GM18868 (cell line): Measurements from ENCODE around the gene ARPC2.
"Not testable (repeated sequence)": the region's sequence is repeated elsewhere in the genome, so short reads cannot be mapped to it uniquely, and the experiment has no call there.

Source experiments
- ATAC-seq: cut with Tn5 transposase; IDR thresholded peaks from one replicate; pipeline ENCODE4 v1.9.1; 2021; ENCODE audit warnings: mild to moderate bottlenecking, moderate library complexity; ENCODE audit not compliant: unreplicated experiment

ARPC2 gene

DNA sequence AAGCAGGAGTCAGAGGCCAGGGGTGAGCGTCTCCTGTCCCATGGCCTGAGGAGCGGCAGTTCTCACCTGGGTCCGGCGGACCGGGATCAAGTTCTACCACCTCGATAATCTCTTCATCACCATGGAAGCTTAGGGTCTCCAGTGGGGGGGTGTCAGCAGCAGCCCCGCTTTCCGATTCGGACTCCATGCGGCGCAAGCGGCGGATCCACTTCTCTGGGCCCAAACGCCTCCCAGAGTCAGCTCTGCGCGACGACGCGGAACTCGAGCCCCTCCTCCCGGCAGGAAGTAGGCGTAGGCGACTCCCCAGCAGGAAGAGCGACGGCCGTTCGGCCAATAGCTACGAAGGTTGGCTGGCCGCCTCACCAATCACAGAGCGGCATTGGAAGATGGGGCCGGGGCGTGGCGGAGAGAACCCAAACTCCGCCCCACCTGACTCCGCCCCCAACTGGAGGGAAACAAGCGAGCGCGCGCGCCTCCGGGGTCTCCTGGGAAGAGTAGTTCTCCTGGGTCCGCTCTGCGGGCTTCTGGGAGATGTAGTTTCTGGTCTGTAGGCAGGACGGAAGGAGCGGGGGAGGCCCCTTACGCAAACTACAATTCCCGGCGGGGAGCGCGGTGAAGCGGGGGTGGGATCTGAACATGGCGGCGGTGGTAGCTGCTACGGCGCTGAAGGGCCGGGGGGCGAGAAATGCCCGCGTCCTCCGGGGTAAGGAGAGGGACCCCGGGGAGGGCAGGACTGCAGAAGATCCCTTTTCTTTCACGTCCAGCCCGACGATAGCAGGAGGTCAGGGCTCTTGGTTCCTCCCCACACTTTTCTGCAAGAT is 53.1 kb downstream of the ARPC2 start, which contains the start of the genes AAMP and PNKD:
TSS of gene AAMP (minus strand) at position 238 of the 821 bp plus-strand sequence. CDS start at position 187, 51 bp downstream.
TSS of gene PNKD (plus strand) at position 620 of the 821 bp plus-strand sequence. CDS start at position 637, 17 bp downstream.
- ATAC-seq = peak; percentile 88

DNA sequence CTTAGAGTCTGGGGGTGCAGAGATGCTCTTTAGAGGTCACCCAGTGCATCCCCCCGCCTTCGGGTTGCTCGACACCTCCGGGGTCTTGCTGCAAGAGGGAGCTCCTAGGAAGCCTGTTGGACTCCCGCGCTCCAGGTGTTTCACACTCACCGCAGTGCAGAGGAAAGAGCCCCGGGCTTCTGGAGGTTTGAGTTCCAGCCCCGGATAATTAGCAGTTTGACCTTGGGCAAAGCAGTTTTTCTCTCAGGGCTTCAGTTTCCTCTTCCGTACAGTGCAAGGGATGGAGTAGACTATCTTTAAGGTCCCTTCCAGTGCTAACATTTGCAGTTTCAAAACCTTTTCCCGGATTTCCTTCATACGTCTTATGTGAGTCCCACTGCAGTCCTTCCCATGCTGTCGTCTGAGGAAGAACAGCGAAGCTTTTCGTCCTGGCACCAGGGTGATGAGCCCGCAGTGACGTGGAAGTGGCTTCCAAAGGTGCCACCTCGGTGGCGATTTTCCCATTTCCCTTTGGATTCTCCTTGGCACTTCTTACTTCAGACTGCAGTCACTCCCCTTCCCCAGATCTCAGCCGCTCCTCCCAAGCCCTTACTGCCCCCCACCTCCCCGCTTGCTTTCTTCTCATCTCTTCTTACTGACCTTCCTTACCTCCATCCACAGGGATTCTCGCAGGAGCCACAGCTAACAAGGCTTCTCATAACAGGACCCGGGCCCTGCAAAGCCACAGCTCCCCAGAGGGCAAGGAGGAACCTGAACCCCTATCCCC is 53.9 kb downstream of the ARPC2 start:
- no peak for ATAC-seq

DNA sequence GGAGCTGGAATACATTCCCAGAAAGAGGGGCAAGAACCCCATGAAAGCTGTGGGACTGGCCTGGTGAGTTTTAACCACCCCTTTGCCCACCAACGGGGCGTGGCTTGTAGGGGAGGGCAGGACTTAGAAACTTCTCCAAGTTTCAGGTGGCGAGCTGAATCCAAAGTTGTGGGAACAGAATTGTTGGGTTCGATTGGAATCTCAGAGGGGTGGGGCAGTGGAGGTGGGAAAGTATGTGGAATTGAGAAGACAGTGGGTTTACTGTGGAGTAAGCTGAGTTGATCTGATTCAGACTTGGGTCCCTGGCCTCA is 54.5 kb downstream of the ARPC2 start:
- no peak for ATAC-seq

DNA sequence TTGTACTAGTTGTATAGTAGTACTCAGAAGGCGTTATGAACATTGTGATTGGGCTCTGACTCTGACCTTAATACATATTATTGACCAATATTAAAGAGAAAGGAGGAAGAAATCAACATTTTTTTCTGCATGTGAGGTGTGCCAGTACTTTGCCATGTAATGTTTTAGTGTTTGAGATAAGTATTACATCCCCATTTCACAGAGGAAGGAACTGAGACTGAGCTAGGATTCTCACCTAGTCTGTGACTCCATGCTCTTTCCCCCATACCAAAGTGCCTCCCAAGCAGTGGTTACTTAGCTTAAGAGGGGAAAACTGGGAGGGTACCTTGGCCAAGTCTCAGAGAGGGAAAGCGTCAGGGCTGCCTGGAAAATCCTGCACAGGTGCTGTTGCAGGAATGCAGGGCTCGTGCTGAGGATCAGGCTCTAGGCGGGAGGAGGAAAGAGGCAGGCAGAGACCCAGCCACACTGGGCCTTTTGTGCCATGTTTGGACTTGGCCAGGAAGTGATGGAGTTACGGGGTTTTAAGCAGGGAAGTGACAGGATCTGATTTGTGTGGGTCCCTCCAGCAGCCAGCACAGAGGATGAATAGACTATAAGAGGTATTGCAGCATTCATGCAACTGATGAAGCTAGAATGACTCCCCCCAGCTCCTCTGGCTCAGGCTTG is 55.0 kb downstream of the ARPC2 start:
- no peak for ATAC-seq

DNA sequence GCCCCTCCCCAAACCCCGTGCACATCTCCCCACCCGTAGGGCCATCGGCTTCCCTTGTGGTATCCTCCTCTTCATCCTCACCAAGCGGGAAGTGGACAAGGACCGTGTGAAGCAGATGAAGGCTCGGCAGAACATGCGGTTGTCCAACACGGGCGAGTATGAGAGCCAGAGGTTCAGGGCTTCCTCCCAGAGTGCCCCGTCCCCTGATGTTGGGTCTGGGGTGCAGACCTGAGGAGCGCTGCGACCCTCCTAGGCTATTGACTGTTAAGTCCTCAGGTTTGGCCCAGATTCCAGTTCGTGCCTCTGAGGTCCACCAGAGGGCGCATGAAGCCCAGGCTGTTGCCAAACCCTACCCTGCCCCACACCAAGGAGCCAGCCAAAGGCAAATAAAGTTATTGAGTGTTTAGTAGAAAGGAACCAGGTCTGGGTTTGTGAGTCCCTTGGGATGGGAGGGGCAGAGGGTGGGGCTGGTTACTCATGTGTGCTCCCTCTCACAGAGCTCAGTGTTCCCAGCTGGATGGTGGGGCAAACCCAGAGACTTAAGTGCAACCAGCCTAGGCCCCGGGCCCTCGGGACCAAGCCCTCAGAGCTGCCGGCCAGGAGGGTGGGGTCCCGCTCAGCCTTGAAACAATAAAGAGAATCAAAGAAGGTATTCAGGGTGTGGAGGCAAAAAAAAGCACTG is 55.7 kb downstream of the ARPC2 start:
- peak; percentile 26 for ATAC-seq

DNA sequence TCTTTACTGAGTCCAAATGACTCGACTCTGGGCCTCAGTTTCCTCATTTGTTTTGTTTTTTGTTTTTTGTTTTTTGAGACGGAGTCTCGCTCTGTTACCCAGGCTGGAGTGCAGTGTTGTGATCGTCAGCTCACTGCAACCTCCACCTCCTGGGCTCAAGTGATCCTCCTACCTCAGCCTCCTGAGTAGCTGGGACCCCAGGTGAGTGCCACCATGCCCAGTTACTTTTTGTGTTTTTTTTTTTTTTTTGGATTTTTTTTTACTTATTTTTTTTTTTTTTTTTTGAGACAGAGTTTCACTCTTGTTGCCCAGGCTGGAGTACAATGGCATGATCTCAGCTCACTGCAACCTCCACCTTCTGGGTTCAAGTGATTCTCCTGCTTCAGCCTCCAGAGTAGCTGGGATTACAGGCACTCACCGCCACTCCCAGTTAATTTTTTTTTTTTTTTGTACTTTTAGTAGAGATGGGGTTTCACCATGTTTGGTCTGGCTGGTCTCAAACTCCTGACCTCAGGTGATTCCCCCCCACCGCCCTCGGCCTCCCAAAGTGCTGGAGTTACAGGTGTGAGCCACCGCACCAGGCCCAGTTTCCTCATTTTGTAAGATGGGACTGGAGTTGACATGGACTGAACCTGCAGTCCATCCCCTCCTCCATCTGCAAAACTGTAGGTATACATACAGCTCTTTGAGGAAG is 56.4 kb downstream of the ARPC2 start:
- ATAC-seq = not testable (repeated sequence)

DNA sequence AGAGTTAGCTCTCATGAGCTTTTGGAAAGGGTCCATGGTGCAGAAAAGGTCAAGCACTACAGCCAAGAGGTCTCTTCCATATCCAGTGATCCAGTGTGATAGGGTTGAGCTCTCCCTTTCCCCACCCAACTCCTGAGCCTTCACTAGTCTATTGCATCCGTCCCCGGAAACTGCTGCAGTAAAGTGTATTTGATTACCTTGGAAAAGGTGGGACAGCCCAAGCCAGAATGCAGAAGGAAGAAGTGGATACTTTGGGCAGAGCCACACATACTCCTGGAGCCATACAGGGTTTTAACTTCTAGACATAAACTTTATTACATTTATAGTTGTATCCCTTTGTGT is 56.9 kb downstream of the ARPC2 start:
- no peak for ATAC-seq

DNA sequence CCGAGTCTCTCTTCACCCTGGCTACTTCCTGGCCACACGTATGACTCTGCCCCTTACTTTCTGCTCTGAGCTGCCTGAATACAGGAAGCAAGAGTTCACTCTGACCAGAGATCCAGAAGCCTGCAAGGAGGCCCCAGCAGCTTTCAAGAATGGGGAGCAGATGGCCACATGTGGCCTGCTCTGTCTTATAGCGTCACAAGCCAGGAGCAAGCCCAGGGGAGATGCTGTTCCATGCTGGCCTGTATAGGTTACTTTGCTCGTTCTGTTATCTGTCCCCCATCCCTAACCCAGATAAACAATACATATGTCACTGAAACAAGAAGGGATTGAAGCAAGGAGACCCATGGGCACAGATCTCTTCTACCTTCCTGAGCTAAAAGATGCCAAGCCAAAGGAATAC is 57.6 kb downstream of the ARPC2 start:
- no peak for ATAC-seq

DNA sequence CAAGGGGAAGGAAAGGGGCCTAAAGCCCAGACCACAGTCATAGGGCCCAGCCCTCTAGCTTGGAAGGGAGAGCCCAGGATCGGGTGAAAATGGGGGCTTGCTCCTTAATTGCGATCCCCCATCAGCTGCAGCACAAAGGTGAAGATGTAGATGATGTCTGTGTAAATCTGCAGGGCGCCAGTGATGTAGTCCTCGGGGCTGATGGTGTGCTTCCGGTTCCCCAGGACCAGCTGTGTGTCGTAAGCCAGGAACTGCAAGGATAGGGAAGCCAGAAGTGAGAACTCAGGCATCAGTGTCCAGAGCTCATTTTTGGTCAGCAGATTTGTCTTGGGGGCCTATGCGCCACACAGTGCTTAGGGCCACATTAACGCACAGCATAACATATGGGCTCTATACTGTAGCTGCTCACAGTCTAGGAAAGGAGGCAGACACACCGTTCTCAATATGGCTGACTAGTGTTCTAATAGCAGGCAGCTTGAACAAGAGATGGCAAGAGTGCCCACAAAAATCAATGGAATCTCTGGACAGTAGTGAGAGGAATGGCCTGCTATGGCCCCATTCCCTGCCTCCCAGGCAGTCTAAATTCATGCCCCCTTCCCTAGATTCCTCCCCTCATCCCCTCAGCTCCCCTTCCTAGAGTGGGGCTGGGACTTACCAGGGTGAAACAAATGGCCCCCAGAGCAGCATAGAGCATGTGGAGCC is 58.5 kb downstream of the ARPC2 start:
- no peak for ATAC-seq

DNA sequence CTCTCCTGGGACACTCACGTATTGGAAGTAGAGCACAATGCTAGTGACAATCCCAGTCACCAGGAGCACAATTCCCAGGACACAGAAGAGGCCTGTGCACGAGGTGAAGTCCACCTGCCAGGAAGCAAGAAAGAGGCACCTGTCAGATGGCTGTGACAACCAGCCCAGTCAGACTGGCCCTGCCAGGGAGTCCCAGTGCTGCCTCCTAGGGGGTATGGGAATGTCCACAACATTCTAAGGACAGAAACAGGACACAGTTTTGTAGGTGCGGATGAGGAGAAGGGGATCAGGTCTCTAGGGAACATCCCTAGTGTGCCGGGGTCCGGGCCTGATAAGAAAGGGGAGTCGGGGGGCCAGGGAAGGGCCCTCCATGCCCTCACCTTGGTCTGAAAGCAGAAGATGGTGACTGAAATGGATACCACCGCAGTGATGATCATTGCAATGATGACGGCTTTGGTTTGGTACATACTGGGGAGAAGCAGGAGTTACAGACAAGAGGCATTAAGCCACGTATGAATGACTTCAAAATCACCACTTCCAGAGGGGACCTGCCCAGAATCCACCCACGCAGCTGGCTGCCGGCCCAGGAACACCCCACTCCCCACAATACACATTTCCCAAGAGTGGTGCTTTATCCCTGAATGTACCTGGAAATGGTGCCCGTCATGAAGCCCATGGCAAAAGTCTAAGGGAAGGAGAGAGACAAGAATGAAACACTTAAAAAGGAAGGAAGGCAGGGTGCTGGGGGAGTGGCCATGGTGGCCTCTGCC is 60.2 kb downstream of the ARPC2 start:
- no peak for ATAC-seq

DNA sequence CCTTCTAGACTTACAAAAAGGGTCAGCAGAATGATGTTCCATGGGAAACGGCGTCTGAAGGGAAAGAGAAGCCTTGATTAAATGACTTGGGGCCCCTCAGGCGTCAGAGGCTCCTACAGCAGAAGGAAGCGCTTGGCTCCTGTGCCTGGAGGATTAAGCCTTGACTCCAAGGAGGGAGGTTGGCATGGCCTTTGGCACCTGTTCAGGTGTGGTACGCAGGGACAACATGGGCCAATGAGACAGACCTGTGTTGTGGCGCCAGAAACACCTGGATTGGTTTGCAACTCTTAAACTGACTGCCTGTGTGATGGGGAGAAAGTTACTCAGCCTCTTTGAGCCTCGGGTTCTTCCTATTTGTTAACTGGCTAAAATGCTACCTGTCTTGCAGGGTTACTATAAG is 60.9 kb downstream of the ARPC2 start:
- ATAC-seq = no peak

DNA sequence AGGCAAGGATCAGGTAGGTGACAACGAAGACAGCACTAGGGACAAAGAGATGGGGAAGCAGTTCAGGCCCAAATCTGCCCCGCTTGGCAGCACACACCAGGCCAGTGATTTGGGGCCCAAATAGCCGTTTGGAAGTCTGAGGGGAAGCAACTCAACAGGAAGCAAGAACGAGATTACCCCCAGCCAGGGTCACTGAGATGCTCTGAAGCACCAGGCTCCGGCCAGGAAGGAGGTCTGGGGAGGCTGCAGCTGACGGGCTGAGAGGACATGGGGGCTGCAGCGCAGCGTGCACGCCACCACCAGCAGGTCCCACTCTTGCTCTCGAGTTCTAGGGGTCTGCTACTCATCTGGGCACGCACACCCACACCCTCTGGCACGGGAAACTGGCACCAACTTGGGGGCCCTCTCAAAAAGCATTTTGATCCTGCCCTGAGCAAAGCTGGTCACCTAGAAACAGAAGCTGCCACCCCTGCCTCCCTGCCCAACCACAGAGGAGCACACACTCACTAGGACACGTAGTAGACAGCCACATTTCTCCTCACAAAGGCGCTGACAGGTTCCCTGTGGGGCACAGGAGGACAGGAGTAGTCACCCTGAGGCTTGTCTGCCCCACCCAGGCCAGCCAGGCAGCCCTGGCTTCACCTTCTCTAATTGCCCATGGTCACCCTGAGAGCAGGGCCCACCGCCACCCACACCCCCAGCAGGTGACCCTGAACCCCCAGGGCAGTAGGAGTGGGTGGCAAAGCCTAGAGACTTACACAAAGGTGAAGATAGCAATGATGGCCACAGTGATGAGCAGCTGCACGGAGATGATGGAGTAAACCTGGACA is 61.8 kb downstream of the ARPC2 start:
- ATAC-seq = no peak

DNA sequence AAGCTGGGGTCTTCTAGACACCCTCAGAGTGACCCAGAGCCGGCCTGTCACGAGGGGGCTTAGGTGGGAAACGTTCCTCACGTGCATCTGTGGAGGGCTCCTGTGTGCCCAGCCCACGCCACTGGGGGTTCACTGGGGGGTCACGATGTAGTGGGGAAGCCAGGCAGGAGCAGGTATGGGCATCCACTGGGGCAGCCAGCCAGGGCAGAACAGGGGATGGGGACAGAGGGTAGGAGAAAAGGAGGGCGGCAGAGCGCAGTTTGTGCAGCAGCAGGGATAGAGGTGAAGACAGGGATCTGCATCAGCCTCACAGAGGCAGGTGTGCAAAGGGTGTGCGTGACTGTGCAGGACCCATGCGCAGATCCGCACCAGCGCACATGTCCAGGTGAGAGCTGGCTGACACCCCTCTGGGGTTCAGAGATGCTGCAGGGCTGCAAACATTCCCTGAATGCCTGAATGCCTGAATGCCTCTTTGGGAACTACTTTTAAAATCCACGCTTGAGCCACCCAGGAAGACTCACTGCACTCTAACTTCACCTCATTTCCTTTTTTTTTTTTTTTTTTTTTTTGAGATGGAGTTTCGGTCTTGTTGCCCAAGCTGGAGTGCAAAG is 63.4 kb downstream of the ARPC2 start:
- no peak for ATAC-seq

DNA sequence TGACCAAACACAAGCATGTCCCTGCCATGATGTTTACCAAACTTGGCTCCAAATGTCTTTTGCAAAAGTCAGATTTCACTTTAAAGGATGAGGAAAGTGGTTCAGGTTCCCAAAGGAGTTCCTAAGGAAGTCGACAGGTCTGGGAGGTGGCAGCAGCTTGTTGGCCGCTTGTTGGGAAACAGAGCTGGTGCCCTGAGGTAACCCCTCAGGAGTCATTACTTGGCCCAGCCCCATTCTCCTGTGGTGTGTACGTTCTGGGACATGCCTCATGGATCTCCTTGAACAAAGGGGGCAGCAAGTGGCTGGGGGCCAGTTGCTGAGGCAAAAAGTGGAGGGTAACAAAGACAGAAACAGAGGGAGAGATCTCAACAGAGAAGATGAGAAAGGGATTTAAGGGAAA is 64.5 kb downstream of the ARPC2 start:
- no peak for ATAC-seq

DNA sequence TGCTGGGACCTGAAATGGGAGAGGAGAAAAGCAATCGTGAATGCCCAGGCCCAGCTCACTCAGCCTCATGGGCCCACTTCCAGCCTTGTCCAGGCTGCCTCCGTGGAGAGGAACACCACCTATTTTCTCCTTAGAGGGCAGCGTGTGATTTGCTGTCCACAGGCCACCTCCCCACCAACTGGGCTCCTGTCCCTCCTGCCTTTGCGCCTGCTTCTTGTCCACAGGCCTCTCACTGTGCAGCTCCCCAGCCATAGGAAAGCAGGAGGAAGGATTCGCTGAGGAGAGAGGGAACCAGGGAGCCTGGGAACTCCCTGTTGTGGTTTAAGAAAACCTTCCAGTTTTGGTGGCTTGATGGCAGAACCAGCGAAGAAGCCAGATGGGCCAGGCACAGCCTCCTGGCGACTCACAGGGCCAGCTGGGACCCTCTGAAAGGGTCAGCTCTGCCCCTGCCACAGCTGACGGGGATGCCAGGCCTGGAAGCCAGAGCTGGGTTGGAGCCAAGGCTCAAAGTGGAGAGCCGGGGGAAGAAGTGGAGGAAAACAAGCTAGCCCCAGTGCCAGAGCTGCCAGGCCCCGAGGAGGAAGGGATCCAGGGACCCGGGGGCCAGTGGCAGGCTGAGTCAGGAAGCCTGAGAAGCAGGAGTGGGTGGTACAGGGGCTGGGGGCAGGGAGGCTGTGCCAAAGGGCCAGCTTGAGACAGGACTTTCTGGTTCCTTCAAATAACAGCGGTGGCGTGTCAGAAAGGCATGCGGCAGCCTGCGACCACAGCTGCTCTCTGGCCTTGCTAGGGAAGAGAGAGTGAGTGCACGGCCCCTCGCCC is 65.4 kb downstream of the ARPC2 start:
- no peak for ATAC-seq

DNA sequence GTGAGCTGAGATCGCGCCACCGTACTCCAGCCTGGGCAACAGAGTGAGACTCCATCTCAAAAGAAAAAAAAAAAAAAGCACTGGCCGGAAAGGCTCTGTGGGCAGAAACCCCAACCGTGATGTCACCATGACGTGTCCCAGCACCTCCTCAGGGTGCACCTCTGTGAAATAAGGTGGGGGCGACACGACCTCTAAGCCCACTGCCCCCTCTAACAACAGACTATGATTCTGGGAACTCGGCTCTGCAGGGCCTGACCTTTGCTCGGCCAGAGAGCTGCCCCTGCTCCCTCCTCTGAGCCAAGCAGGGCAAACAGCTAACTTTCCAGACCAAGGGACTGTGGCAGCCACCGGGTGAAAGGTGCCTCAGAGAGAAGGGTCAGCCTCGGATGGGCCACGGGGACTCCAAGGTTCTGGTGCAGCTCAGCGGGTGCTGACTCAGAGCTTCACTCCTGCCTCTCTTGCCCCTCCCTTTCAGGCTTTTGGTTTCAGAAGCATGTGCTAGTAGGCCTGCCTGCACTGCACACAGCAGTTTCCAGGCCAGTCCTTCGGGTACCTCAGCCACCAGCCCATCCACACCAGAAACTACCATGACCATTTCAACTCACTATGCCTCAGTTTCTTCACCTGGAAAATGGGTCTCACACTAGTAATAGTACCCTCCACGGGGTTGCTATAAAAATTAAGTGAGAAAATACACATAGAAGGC is 67.3 kb downstream of the ARPC2 start:
- no peak for ATAC-seq

DNA sequence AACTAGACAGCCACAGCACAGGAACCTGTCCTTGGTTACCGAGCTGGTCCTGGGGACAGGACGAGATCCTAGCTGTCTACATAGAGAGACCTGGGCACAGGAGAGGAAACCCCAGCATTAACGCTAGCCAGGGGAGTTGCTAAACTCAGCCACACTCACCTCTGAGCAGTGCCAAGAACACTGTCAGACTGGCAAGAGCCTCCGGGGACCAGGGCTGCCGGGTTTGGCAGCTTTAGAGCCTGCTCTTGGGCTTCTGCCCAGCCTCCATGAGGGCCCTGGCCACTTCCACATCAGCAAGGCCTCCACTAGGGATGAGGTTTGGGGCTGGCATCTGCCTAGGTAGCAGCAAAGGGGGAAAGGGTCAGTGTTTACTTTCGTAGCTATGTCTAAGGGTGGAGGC is 68.6 kb downstream of the ARPC2 start:
- ATAC-seq = no peak
